Neural cell (in vitro differentiated cells): ENCODE results near the gene LRRC4. TPM values are rescaled to one million over a fixed set of nuclear protein-coding genes. Genes with fewer than 3 reads are reported as not detected.

Experiments used
- H2AFZ ChIP-seq: fragments of 200-600, 300-800 bp; sonication (generic), shearing (Covaris generic); 2 replicates; pipeline ENCODE4 v1.6.0; 2014; ENCODE audit warnings: low read depth, mild to moderate bottlenecking, antibody characterized with exemption, low read length, moderate library complexity
- H3F3A ChIP-seq: fragments of 200-600 bp; shearing (Covaris generic); 2 replicates; pipeline ENCODE4 v1.6.1; 2016; ENCODE audit warnings: mild to moderate bottlenecking, moderate library complexity, mixed read lengths, antibody characterized with exemption, low read length; ENCODE audit not compliant: insufficient read depth, poor library complexity, severe bottlenecking
- H3K27ac ChIP-seq: fragments of 200-600, 300-800 bp; sonication (generic), shearing (Covaris generic); 2 replicates; pipeline ENCODE4 v1.5.1; 2014; ENCODE audit warnings: mild to moderate bottlenecking, low read length, moderate library complexity
- H3K27me3 ChIP-seq: fragments of 300-800, 200-600 bp; sonication (generic), shearing (Covaris generic); 2 replicates; pipeline ENCODE4 v1.6.0; 2014; ENCODE audit warnings: mild to moderate bottlenecking, low read depth, low read length, moderate library complexity; ENCODE audit not compliant: insufficient read depth
- H3K36me3 ChIP-seq: fragments of 300-800, 200-600 bp; sonication (generic), shearing (Covaris generic); 2 replicates; pipeline ENCODE4 v1.5.1; 2014; ENCODE audit warnings: mild to moderate bottlenecking, antibody characterized with exemption, low read length, moderate library complexity; ENCODE audit not compliant: insufficient read depth
- H3K4me2 ChIP-seq: fragments of 300-800, 200-600 bp; sonication (generic), shearing (Covaris generic); 2 replicates; pipeline ENCODE4 v1.6.0; 2014; ENCODE audit warnings: mild to moderate bottlenecking, low read length
- H3K4me3 ChIP-seq: fragments of 300-800, 200-600 bp; sonication (generic), shearing (Covaris generic); 2 replicates; pipeline ENCODE4 v1.5.1; 2014; ENCODE audit warnings: mild to moderate bottlenecking, low read length, moderate library complexity
- H3K79me2 ChIP-seq: fragments of 200-600 bp; shearing (Covaris generic); replicated peaks from 2 replicates; pipeline ENCODE4 v1.6.0; 2014; ENCODE audit warnings: mild to moderate bottlenecking, low read length, moderate library complexity; ENCODE audit not compliant: insufficient read depth
- H3K9ac ChIP-seq: fragments of 300-800, 200-600 bp; sonication (generic), shearing (Covaris generic); 2 replicates; pipeline ENCODE4 v1.6.1; 2016; ENCODE audit warnings: mild to moderate bottlenecking, low read length, mixed read lengths
- H3K9me2 ChIP-seq: fragments of 200-600 bp; shearing (Covaris generic); 2 replicates; pipeline ENCODE4 v1.6.1; 2016; ENCODE audit warnings: mild to moderate bottlenecking, low read length, mixed read lengths; ENCODE audit not compliant: insufficient read depth
- H3K9me3 ChIP-seq: fragments of 200-600, 300-800 bp; sonication (generic), shearing (Covaris generic); 2 replicates; pipeline ENCODE4 v1.6.1; 2016; ENCODE audit warnings: mild to moderate bottlenecking, mixed run types, low read length, moderate library complexity, mixed read lengths
- H4K20me1 ChIP-seq: fragments of 200-600 bp; shearing (Covaris generic); 2 replicates; pipeline ENCODE4 v1.6.1; 2016; ENCODE audit warnings: mild to moderate bottlenecking, mixed run types; ENCODE audit not compliant: insufficient read depth
- CTCF ChIP-seq: fragments of 450-650 bp; IDR thresholded peaks from 2 replicates; pipeline ENCODE4 v1.5.1; 2014; ENCODE audit warnings: antibody characterized with exemption, mild to moderate bottlenecking, moderate library complexity; ENCODE audit not compliant: poor library complexity, severe bottlenecking
- EP300 ChIP-seq: fragments of 450-650 bp; conservative IDR thresholded peaks from 2 replicates; pipeline ENCODE4 v1.6.1; 2014; ENCODE audit warnings: antibody characterized with exemption, mild to moderate bottlenecking, moderate library complexity; ENCODE audit not compliant: poor library complexity, severe bottlenecking
- EZH2 ChIP-seq: fragments of 200-600, 300-800 bp; shearing (Covaris generic), sonication (generic); IDR thresholded peaks from 2 replicates; pipeline ENCODE4 v1.6.1; 2014; ENCODE audit warnings: antibody characterized with exemption, low read length, borderline replicate concordance, mild to moderate bottlenecking; ENCODE audit not compliant: insufficient read depth, poor library complexity, severe bottlenecking
- MXI1 ChIP-seq: fragments of 450-650 bp; conservative IDR thresholded peaks from 2 replicates; pipeline ENCODE4 v1.6.1; 2014; ENCODE audit warnings: antibody characterized with exemption, mild to moderate bottlenecking; ENCODE audit not compliant: poor library complexity, severe bottlenecking
- POLR2AphosphoS5 ChIP-seq: IDR thresholded peaks from 2 replicates; pipeline ENCODE4 v1.6.1; 2012
- RAD21 ChIP-seq: fragments of 450-650 bp; conservative IDR thresholded peaks from 2 replicates; pipeline ENCODE4 v1.6.1; 2014; ENCODE audit warnings: antibody characterized with exemption, mild to moderate bottlenecking, moderate library complexity
- REST ChIP-seq: IDR thresholded peaks from 2 replicates; pipeline ENCODE4 v1.6.1; 2012; ENCODE audit warnings: borderline replicate concordance
- SMC3 ChIP-seq: fragments of 450-650 bp; conservative IDR thresholded peaks from 2 replicates; pipeline ENCODE4 v1.6.1; 2014; ENCODE audit warnings: antibody characterized with exemption, mild to moderate bottlenecking, moderate library complexity; ENCODE audit not compliant: poor library complexity
- TAF1 ChIP-seq: IDR thresholded peaks from 2 replicates; pipeline ENCODE4 v1.6.1; 2012; ENCODE audit warnings: low read depth
- polyA plus RNA-seq: library from polyadenylated mRNA; depleted of rRNA; stranded (reverse); fragments of >200 nt; gene quantifications from 2 replicates; pipeline ENCODE4 v1.2.3, GENCODE V29; 2014

Gene LRRC4
- polyA plus RNA-seq, 1 donor from 2014 or later: 15.7 TPM

- TF ChIP-seq TAF1 (no peak), CTCF (no peak), SMC3 (no peak), REST (no peak)
- Histone ChIP-seq H3K36me3 (peaks cover 9% of the 10 kb centered on the region), H3F3A (no peaks in the 10 kb centered on the region), H3K27me3 (no peaks in the 10 kb centered on the region), H3K79me2 (no peaks in the 10 kb centered on the region), H3K9me3 (no peaks in the 10 kb centered on the region), H3K9me2 (no peaks in the 10 kb centered on the region), H3K4me3 (no peak overlapping the region), H3K4me2 (no peak overlapping the region), H4K20me1 (no peaks in the 10 kb centered on the region), H3K27ac (no peak overlapping the region), H2AFZ (no peak overlapping the region), H3K9ac (no peak overlapping the region)
These were observed 24.5 kb downstream of the LRRC4 start for GRCh38 chr7:128006550-128007302.

- Histone ChIP-seq H3K36me3 (peaks cover 9% of the 10 kb centered on the region), H4K20me1 (no peaks in the 10 kb centered on the region), H2AFZ (no peak overlapping the region), H3K27ac (no peak overlapping the region), H3K9me3 (no peaks in the 10 kb centered on the region), H3K9ac (no peak overlapping the region), H3K9me2 (no peaks in the 10 kb centered on the region), H3K4me3 (no peak overlapping the region), H3F3A (no peaks in the 10 kb centered on the region), H3K4me2 (no peak overlapping the region), H3K79me2 (no peaks in the 10 kb centered on the region), H3K27me3 (no peaks in the 10 kb centered on the region)
- TF ChIP-seq TAF1: no peak
- no peak for TF ChIP-seq MXI1
- no peak for TF ChIP-seq REST
- no peak for TF ChIP-seq RAD21
- no peak for TF ChIP-seq EZH2
- TF ChIP-seq POLR2AphosphoS5: no peak
- no peak for TF ChIP-seq EP300
- TF ChIP-seq CTCF: no peak
- no peak for TF ChIP-seq SMC3
These were observed 25.5 kb downstream of the LRRC4 start for GRCh38 chr7:128005759-128006159.
